Measurements from ENCODE around the gene ABCC11.

DNA sequence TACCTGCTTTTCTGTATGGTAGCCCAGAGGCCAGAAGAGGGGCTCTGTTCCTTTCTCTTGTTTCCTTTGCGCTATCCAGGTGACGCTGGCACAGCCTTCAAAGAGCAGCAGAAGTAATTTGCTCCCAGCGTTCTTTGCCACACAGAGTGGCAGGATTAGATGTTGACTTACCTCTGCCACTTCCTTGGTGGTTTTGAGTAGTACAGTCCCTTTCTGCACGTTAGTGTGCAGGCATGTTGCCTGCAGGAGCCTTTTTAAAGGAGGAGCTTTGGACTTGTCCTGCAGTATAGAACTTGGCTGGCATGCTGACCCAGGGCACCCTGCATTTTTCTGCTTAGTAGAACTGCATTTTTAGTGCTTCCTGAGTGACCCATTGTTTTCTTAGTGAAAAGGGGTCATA is at the start of gene ABCC11:
- TF ChIP-seq EZH2 (IDR thresholded peaks at IDR 0.05; ENCODE audit: borderline replicate concordance, low read depth, low read length, severe bottlenecking): no peak
- TF ChIP-seq, protein P1, sequence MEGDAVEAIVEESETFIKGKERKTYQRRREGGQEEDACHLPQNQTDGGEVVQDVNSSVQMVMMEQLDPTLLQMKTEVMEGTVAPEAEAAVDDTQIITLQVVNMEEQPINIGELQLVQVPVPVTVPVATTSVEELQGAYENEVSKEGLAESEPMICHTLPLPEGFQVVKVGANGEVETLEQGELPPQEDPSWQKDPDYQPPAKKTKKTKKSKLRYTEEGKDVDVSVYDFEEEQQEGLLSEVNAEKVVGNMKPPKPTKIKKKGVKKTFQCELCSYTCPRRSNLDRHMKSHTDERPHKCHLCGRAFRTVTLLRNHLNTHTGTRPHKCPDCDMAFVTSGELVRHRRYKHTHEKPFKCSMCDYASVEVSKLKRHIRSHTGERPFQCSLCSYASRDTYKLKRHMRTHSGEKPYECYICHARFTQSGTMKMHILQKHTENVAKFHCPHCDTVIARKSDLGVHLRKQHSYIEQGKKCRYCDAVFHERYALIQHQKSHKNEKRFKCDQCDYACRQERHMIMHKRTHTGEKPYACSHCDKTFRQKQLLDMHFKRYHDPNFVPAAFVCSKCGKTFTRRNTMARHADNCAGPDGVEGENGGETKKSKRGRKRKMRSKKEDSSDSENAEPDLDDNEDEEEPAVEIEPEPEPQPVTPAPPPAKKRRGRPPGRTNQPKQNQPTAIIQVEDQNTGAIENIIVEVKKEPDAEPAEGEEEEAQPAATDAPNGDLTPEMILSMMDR (IDR thresholded peaks at IDR 0.05; ENCODE audit: borderline replicate concordance, extremely low read depth, low read length, poor library complexity, severe bottlenecking): no peak
